K562 (cell line): ENCODE results near the gene NDUFS8.

Experiments used
- EZH2 ChIP-seq: IDR thresholded peaks from 2 replicates; pipeline ENCODE4 v1.6.1; 2012; ENCODE audit warnings: low read depth, mild to moderate bottlenecking, inconsistent platforms, low read length, borderline replicate concordance
- MITF ChIP-seq: IDR thresholded peaks from 2 replicates; pipeline ENCODE4 v1.6.1; 2014; ENCODE audit warnings: antibody characterized with exemption
- POLR2AphosphoS5 ChIP-seq: IDR thresholded peaks from 2 replicates; pipeline ENCODE4 v1.6.1; 2011; ENCODE audit warnings: mild to moderate bottlenecking, low read depth, low read length, moderate library complexity; ENCODE audit not compliant: control insufficient read depth, insufficient read depth

GRCh38 chr11:68038226-68038717 lies 7.8 kb downstream of the NDUFS8 start:
- no peak for TF ChIP-seq EZH2
- TF ChIP-seq POLR2AphosphoS5: no peak
- TF ChIP-seq MITF: no peak
